Activated T-cell treated with anti-CD3 and anti-CD28 coated beads, Interleukin-2, amount 50 U/mL, for 1 hour (primary cell): Measurements from ENCODE around the gene OBSL1.

Experiments
- DNase-seq: peaks from one replicate; pipeline ENCODE4 v3.0.0-alpha.2; 2020

The OBSL1 gene

GRCh38 chr2:219548990-219549389 is 22.3 kb downstream of the OBSL1 start:
- DNase-seq, result no peak

- DNase-seq, result no peak
Measured at GRCh38 chr2:219547621-219548020, 23.7 kb downstream of the OBSL1 start.

- DNase-seq, result no peak
Measured at GRCh38 chr2:219545943-219546352, 25.4 kb downstream of the OBSL1 start.

DNA sequence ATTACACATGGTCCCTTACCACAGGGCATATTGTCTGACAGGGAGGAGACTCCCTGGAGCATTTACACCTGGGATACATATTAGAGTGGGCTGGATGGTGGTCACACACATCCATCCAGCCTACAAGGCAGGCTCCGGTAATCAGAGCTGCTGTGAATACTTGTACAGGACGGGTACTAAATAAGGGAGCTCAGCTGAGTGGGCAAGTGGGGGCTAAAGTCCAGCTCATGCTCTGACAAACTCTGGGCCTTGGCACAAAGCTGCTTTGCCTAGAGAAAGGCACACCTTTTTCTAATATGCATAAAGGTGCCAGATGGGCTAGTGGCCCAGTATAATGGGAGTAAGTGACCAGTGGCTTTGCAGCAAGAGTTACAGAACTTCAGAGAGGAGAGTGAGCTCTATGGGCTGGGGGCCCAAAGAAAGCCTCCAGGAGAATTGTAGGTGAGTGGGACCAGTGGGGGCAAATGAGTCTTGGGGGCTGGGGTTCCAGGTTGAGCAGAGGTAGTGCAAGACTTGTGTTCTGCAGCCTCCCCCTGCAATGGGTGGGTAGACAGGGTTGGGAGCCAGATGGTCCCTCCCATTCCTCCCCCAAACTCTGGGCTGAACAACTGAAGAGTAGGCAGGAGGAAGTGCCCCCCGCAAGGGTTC is 25.9 kb downstream of the OBSL1 start:
- no peak for DNase-seq

DNA sequence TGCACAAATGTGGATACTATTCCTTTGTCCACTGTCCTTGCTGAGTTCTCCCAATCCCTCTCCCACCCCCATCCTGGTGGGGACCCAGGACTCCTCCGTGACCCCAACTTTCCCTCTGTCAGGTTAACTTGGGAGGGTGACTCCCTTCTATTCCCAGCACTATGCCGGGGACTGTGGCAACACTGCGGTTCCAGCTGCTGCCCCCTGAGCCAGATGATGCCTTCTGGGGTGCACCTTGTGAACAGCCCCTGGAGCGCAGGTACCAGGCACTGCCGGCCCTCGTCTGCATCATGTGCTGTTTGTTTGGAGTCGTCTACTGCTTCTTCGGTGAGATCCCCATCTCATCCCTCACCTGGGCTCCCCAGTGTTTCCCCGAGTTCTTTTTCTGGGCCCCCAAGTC is 26.8 kb downstream of the OBSL1 start:
- DNase-seq, result no peak

- peak; percentile 91 for DNase-seq
Measured at GRCh38 chr2:219543596-219544358, 27.6 kb downstream of the OBSL1 start, which contains the start of the genes CHPF and TMEM198. Gene CHPF, minus strand, starts transcription at chr2:219543809. Its CDS starts 271 bp downstream, at chr2:219543538. Gene TMEM198, plus strand, starts transcription at chr2:219544028. Its CDS starts 700 bp downstream, at chr2:219544728.

GRCh38 chr2:219542931-219543595 is 28.3 kb downstream of the OBSL1 start:
- DNase-seq, result no peak

DNA sequence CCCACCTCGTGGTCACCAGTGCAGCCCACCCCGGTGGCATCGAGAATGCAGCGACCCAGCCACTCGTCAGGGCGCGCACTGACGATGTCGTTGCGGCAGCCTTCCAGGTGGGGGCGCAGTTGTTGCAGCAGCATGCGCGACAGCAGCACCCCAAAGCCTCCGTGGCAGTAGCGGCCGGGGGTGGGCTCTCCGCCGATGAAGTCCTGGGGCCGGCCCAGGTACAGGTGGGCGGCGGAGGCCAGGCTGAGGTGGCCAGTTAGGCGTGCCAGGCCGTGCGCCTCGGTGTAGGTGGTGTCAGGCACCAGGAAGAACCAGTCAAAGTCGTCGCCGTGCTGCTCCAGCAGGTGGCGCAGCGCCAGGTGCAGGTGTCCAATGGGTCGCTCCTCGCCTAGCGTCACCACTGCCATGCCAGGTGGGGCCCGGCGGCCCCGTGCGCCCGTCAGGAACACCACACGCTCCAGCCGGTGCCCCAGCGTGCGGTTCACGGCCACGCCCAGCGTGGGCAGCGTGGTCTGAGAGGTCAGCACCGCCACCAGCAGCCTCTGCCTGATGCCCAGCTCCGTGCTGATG is 29.6 kb downstream of the OBSL1 start:
- DNase-seq, result peak; percentile 93

GRCh38 chr2:219540784-219541504 is 30.4 kb downstream of the OBSL1 start:
- DNase-seq, result no peak

DNA sequence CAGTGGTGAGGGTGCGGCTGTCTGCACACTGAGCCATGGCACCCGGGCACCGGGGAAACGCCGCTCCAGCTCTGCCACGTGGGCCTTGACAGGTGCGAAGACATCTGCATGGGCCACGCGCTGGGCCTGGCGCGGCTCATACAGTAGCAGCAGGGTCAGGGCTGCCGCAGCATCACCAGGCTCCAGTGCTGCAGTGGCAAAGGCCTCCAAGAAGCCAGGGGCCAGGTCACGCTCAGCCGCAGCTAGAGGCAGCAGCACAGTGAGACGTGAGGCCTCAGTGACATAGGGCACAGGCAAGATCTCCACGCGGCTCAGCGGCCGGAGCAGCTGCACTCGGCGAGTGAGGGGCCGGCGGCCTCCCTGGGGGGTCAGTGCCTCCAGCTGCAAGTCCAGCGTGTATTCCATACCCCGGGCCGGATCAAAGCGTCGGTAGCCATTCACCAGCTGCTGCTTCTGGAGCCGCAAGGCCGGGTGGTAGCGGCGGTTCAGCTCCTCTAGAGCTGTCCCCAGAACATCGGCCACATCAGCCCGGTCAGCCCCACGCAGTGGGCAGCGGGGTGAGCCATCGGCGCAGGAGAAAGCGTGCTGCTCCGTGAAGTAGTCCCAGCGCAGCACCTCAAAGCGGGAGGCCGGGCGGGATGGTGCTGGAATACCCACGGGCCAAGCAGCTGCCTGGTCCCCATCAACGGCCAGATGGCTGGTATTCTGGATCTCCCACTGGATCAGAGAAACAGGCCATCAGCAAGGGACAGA is 31.2 kb downstream of the OBSL1 start:
- no peak for DNase-seq

DNA sequence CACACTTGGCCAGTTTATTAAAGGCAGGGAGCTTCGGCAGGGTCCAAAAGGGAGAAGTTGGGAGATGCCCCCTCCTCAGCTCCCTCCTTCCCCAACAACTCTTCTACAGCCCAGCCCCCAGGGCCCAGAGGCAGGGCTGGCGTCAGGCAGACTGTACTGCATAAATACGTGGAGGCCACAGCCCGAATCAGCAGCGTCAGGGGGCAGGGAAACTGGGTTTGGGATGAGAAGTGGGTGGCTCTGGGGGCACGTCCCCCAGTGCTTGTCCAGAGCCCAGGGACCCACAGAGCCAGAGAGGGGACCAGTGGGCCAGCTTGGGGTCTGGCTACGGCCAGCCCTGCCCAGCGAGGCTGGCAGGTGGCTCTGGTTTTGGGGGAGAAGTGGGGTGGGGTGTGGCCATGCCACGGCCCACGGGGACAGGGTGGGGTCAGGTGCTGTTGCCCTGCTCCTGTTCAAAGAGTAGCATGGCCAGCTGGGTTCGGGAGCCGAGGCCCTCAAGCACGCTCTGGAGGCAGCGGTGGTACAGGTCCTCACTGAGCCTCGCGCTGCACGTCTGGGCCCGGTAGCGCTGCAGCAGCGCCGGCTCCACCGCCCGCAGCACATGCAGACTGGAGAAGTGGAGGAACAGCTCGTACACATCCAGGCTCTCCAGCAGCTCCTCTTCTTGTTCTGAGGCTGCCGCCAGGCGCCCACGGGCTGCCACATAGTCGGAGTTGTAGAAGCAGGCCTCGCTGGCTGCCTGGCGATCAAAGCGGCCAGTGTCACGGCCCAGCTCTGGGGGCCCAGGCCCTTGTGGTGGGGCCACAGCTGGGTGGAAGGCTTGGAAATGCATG is 32.2 kb downstream of the OBSL1 start:
- no peak for DNase-seq

DNA sequence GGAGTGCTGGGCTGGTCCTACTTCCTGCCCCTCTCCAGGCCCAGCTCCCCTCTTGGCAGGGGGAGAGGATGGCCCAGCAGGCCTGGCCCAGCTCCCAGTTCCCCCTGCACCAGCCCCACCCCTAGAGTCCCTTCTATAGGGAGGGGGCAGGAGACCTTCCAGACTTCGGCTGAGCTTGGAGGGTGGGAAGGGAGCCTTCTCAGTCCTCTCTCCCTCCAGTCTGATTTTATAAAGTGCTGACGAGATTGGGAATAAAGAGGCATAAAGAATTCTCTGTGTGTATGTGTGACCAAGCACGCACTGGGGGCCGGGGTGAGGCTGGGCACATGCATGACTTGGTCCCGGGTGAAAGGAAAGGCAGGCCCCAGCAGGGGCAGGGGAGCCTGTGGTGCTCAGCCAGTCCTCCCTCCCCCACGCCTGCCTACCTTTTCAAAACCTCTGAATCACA is 32.8 kb downstream of the OBSL1 start:
- no peak for DNase-seq

GRCh38 chr2:219537657-219538488 is 33.5 kb downstream of the OBSL1 start:
- no peak for DNase-seq

GRCh38 chr2:219536967-219537366 is 34.4 kb downstream of the OBSL1 start:
- DNase-seq, result no peak

DNA sequence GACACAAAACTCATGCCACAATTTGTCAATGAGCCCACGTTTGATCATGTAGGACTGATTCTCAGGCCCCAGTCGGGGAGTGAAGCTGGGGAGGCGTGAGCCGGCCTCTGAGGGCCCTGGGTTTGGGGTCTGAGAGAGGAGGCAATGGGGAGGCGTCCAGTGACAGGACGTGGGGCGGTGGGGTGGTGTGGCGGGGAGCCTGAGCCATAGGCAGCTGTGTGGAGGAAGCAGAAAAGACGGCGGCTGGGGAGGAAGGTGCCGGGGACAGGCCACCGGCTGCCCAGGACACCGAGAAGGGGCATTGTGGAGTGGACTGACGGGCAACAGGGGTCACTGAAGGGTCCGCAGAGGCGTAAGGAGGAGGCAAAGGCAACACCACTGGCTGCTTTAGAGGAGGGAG is 34.9 kb downstream of the OBSL1 start:
- DNase-seq, result no peak

DNA sequence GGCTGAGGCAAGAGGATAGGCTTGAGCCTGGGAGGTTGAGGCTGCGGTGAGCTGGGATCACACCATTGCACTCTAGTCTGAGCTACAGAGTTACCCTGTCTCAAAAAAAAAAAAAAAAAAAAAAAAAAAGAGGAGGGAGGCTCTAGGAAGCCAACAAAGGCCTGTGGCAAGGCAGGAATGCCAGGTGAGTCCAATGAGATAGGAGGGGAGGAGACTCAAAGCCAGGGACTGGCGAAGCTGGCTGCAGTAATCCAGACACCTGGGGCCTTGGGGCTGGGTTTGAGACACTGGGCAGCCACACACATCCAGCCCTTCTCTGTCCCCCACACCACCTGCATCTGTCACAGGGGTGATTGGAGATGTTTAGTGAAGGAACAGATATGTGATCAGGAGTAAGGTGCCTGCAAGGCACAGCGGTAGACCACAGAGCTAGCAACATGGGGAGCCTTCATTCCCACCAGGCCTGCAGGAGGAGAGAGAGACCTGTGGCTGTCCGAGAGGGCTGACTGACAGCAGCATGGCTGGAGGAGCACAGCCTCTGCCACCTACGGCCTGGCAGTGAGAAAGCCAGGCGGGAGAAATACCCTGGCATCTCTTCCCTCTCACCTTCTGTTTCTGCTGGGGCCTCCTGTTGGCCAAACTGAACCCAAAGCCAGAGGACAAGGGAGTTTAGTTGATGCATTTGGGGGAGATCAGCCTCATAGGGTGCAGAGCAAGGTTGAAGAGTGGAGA is 37.2 kb downstream of the OBSL1 start:
- no peak for DNase-seq

DNA sequence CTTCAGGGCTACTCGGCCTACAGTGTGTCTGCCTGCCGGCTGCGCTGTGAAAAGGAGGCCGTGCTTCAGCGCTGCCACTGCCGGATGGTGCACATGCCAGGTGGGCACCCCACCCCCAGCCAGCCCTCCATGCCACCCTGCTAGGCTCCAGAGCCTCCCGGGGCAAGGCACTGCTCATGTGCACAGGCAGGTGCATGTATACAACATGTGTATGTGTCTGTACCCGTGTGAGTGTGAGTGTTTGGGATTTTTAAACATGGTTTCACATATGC is 39.0 kb downstream of the OBSL1 start:
- DNase-seq, result no peak

- DNase-seq, result no peak
Measured at GRCh38 chr2:219531639-219532377, 39.5 kb downstream of the OBSL1 start.
